ENCODE data around the gene RAD9A.

The RAD9A gene

DNA sequence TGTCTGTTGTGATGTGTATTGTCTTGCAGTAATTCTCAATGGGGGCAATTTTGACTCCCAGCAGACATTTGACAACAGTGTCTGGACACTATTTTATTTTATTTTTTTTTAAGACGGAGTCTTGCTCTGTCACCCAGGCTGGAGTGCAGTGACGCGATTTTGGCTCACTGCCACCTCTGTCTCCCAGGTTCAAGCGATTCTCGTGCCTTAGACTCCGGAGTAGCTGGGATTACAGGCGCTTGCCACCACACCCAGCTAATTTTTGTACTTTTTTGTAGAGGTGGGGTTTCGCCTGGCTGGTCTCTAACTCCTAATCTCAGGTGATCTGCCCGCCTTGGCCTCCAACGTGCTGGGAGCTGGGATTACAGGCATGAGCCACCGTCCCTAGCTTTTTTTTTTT, 37.9 kb downstream of the RAD9A start:
- no peak for DNase-seq

DNA sequence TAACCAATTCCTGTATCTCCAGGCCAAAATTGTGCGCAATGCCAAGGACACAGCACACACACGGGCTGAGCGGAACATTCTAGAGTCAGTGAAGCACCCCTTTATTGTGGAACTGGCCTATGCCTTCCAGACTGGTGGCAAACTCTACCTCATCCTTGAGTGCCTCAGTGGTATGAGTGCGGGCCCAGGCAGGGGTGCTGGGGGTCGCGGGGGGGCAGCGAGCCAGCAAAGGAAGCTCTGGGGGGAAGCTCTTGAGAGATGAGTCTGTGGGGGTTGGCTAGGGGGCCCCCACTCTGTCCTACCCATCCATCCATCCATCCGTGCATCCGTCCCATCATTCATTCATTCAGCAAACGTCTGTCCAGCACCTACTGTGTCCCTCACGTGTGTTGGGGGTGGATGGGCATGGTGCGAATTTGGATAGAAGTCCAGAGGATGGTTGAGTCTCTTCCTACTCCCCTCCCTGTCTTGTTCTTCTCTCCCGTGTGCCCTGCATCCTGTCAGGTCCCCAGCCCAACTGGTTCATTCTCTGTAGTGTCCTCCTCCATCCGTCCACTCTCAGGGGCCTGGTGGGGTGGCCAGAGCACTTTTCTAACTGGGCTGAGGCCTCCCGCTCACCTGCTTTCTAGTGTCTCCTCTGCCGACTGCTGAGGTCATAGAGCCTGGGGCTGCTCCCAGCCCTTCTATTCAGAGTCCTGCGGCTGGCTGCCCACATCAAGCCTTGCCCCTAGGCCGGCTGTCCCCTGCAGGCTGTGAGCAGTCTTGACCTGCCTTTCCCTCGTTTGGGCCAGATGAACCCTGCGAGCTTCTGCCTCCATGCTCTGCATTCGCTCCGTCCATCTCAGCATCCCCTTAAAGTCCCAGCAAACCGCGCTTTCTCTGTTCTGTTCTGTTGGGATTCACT, 39.8 kb downstream of the RAD9A start:
- no peak for DNase-seq

DNA sequence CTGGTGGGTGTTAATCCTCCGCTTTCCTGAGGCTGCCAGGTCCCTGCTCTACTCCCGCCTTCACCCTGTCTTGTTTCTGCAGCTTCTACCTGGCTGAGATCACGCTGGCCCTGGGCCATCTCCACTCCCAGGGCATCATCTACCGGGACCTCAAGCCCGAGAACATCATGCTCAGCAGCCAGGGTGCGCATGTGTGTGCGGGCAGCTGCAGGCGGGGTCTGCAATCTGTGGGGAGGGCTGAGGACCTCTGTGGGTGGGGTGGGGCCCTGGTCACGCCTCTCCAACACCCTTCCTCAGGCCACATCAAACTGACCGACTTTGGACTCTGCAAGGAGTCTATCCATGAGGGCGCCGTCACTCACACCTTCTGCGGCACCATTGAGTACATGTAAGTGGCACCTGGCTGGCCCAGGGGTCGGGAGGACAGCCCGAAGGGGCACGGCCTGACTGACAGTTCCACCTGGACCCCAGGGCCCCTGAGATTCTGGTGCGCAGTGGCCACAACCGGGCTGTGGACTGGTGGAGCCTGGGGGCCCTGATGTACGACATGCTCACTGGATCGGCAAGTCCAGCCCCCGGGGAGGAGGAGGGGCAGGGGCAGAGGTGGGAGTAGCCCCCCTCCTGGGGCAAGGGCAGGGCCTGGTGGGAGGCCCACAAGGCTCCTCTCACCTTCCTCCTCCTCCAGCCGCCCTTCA, 41.0 kb downstream of the RAD9A start:
- peak; percentile 26 for DNase-seq

GRCh38 chr11:67433536-67434394, 42.0 kb downstream of the RAD9A start:
- peak; percentile 45 for DNase-seq

- peak; percentile 60 for DNase-seq
Observed at GRCh38 chr11:67434395-67434881, 42.7 kb downstream of the RAD9A start.

- DNase-seq = peak; percentile 66
Observed at GRCh38 chr11:67435031-67435726, 43.4 kb downstream of the RAD9A start.

DNA sequence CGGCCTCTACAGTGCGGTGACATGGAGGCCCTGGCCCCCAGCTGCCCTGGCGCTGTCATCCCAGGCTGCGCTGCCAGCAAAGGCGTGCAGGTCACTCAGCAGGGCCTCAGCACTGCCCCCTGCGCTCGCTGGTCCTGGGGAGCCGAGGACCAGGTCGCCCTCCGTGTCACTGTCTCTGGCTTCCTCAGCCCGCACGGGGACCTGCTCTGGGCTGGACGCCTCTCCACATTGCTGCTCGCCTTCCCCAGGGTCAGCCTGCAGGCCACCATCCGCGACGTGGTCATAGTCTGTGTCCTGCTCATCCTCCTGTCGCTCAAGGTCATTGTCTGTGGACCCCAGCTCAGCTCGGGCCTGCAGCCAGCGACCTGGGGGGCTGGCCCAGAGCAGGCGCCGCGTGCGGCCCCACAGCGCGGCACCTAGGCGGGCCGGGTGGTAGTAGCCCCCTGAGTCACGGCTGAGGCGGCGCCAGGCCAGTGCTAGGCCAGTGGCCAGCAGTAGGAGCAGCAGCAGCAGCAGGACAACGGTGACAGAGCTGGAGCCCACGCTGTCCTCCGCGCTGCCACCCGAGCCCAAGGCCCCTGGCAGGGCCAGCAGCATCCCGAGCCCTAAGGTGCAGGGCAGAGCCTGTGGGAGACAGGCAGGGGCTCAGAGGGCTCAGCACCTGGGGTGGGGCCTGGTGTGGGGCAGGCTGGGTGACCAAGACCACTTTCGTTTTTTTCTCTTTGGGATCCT, 44.1 kb downstream of the RAD9A start:
- no peak for DNase-seq

- peak; percentile 91 for DNase-seq
Observed at GRCh38 chr11:67436459-67437081, 44.8 kb downstream of the RAD9A start.

- peak; percentile 87 for DNase-seq
Observed at GRCh38 chr11:67437082-67437808, 45.5 kb downstream of the RAD9A start, which contains the start of gene PTPRCAP. Gene PTPRCAP, minus strand, starts transcription at chr11:67437682. Its CDS starts 63 bp downstream, at chr11:67437619.

DNA sequence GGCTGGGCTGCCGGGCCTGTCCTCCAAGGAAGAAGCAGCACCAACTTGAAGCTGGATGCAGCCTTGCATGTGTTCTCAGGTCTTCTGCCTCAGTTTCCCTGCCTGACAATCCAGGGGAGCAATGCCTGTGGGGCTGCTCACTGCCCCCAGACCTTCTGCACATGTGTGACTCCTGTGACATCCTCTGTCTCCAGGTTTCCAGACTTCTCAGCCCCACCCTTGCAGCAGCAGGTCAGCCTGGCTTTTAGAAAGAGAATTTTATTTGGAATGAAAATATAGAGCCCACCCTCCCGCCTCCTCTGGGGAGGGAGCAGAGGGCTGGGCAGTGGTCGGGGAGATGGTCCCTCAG, 46.0 kb downstream of the RAD9A start:
- DNase-seq = no peak

- DNase-seq = peak; percentile 93
Observed at GRCh38 chr11:67438158-67438902, 46.5 kb downstream of the RAD9A start.

DNA sequence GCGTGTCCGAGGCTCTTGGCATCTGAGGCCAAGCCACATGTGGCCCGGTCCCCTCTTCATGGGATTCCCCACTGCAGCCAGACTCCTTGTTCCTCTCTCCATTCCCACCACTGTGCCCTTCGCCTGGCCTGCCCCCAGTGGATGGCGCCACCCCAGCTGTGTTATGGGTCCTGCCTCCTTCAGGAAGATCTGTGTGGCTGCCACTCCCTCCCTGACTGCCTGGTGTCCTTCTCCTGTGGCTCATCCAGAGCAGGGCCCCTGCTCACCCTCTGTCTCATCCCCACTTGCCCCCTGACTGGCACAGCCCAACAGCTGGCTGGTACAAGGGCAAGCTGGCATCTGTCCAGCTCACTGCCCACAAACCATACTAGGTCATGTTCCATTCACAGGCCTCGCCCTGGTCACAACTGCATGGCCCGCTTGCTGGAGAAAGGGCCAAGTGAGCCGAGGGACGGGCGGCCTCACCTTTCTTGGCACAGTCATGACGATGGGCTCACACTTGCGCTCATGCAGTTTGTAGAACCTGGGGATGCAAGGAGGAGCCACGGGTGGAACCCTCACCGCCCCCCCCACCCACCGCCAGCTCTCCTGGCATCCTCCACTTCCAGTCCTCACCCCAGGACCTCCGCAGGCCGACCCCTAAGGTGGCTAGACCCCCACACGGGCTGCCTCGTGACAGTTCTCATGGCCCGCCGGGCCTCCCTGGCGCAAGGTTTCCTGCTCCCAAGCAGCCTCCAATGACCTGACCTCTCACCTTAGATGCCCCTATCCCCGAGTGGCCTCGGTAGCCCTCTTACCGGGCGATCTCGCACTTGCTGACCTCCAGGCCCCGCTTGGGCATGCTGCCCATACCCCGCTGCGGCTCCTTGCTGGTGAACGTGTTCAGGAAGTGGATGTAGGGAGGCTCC, 47.8 kb downstream of the RAD9A start:
- peak; percentile 69 for DNase-seq

DNA sequence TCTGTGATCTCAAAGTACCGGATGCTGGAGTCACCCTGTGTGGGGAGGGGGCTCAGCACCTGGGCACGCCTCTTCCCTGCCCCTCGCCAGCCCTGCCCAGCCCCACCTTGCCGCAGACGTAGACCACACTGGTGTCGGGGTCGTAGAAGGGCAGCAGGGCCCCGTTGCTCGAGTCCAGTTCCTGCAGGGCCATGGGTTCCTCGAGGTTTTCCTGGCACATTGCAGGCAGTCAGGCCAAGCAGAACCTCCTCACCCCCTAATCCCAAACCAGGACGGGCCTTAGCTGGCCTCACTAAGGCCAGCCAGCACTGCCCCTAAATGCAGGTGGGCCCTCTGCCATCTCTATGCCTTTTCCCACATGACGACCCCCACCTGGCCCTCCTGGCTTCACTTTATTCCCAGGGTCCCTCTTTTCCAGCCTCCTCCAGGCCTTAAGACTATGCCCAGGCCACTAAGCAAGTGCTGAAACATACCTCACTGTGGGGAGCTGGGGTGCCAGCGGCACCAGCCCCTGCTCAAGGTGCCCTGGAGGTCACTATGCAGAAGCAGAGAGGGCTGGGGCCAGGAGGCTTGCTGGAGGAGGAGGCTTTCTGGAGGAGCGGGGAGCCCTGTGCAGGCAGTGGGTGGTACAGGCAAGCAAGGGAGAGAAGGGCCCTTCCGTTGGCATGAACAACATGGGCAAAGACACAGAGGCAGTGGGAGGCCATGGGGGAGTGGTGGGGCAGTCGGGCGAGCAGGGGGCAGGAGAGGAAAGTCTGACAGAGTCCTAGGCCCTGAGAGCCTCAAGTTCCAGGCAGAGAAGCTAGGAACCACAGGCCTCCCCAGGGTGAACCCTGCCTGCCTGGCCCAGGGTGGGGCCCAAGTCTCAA, 48.7 kb downstream of the RAD9A start:
- peak; percentile 38 for DNase-seq

- DNase-seq = peak; percentile 48
Observed at GRCh38 chr11:67441098-67441563, 49.3 kb downstream of the RAD9A start.

DNA sequence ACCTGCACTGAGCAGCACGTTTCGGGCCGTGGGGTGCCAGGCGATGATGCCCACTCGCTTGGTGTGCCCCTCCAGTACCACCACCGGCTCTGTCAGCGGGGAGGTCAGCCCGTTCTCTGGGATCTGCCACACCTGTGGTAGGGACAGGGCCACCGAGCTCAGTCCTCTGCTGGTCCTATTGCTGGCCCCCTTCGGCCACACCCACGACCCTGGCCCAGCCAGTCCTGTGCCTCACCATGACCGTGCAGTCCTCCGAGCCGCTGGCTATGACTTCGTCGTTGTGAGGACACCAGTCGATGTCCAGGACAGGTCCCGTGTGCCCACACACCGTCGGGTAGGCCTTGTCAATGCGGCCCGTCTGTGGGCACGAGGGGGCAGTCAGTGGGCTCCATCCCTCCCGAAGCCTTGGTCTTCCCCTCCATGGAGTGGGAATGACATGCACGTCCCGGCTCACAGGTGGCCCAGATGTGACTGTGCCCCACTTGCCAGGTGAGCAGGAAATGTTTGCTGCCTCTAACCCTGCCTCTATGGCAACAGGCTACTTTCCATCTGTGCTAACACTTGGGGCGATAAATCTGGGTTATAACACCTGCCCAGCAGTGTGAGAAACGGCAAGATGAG, 50.1 kb downstream of the RAD9A start:
- no peak for DNase-seq

- no peak for DNase-seq
Observed at GRCh38 chr11:67442504-67443404, 51.0 kb downstream of the RAD9A start.

Measured in stimulated activated CD4-positive, alpha-beta T cell treated with anti-CD3 and anti-CD28 coated beads, Interleukin-15, amount 100 ng/mL, for 24 hours (primary cell).